SK-N-SH treated with all-trans-retinoic acid at 6 μM for 48 hours (cell line): ENCODE data around the gene DMAC2.

ENCODE experiments used
- ATAC-seq: fragments of 200-7000 bp; cut with Tn5 transposase; 3 replicates; pipeline ENCODE4 v1.9.1; 2020; ENCODE audit warnings: mild to moderate bottlenecking, moderate library complexity
- ARNTL ChIP-seq: fragments of 450-650 bp; formaldehyde crosslinking; IDR thresholded peaks from 2 replicates; pipeline ENCODE4 v1.5.0; 2020; ENCODE audit warnings: low read depth, mild to moderate bottlenecking, moderate library complexity, borderline replicate concordance
- BACH2 ChIP-seq: fragments of 250-450 bp; sonication (Bioruptor Pico); IDR thresholded peaks from 2 replicates; pipeline ENCODE4 v1.9.0; 2021; ENCODE audit warnings: mild to moderate bottlenecking, borderline replicate concordance
- CSDC2 ChIP-seq: fragments of 250-450 bp; sonication (Bioruptor Pico); IDR thresholded peaks from 2 replicates; pipeline ENCODE4 v1.5.0; 2020; ENCODE audit warnings: mild to moderate bottlenecking, moderate library complexity
- ESRRG ChIP-seq: fragments of 250-450 bp; sonication (Bioruptor Pico); IDR thresholded peaks from 2 replicates; pipeline ENCODE4 v1.6.1; 2021; ENCODE audit warnings: mild to moderate bottlenecking
- GLIS3 ChIP-seq: fragments of 250-450 bp; sonication (Bioruptor Pico); IDR thresholded peaks from 2 replicates; pipeline ENCODE4 v1.5.0; 2020; ENCODE audit warnings: mild to moderate bottlenecking, moderate library complexity
- ISL1 ChIP-seq: fragments of 250-450 bp; sonication (Bioruptor Pico); IDR thresholded peaks from 2 replicates; pipeline ENCODE4 v2.1.2; 2022; ENCODE audit warnings: mild to moderate bottlenecking, moderate library complexity
- OSR1 ChIP-seq: fragments of 250-450 bp; sonication (Bioruptor Pico); IDR thresholded peaks from 2 replicates; pipeline ENCODE4 v1.8.0; 2022; ENCODE audit warnings: moderate library complexity, mild to moderate bottlenecking, inconsistent platforms
- PPARA ChIP-seq: fragments of 250-450 bp; sonication (Bioruptor Pico); IDR thresholded peaks from 2 replicates; pipeline ENCODE4 v1.5.0; 2020; ENCODE audit warnings: mild to moderate bottlenecking, borderline replicate concordance
- RARB ChIP-seq: fragments of 250-450 bp; sonication (Bioruptor Pico); IDR thresholded peaks from 2 replicates; pipeline ENCODE4 v1.8.0; 2021; ENCODE audit warnings: mild to moderate bottlenecking, moderate library complexity
- SNAI2 ChIP-seq: fragments of 250-450 bp; sonication (Bioruptor Pico); IDR thresholded peaks from 2 replicates; pipeline ENCODE4 v1.5.0; 2020; ENCODE audit warnings: mild to moderate bottlenecking, moderate library complexity
- TCF4 ChIP-seq: fragments of 250-450 bp; sonication (Bioruptor Pico); IDR thresholded peaks from 2 replicates; pipeline ENCODE4 v1.8.0; 2021; ENCODE audit warnings: mild to moderate bottlenecking, moderate library complexity, borderline replicate concordance
- TOX ChIP-seq: fragments of 250-450 bp; sonication (Bioruptor Pico); IDR thresholded peaks from 2 replicates; pipeline ENCODE4 v1.8.0; 2021; ENCODE audit warnings: mild to moderate bottlenecking, moderate library complexity, borderline replicate concordance
- ZC3H10 ChIP-seq: fragments of 250-450 bp; sonication (Bioruptor Pico); IDR thresholded peaks from 2 replicates; pipeline ENCODE4 v1.5.1; 2021; ENCODE audit warnings: mild to moderate bottlenecking, moderate library complexity
- ZFP3 ChIP-seq: fragments of 250-450 bp; sonication (Bioruptor Pico); IDR thresholded peaks from 2 replicates; pipeline ENCODE4 v1.5.0; 2020; ENCODE audit warnings: mild to moderate bottlenecking, moderate library complexity
- ZFP30 ChIP-seq: fragments of 450-650 bp; formaldehyde crosslinking; IDR thresholded peaks from 2 replicates; pipeline ENCODE4 v1.5.0; 2022; ENCODE audit warnings: mild to moderate bottlenecking, moderate library complexity
- ZNF565 ChIP-seq: fragments of 450-650 bp; formaldehyde crosslinking; conservative IDR thresholded peaks from 2 replicates; pipeline ENCODE4 v1.5.0; 2020; ENCODE audit warnings: low read depth, mild to moderate bottlenecking, moderate library complexity
- ZNF70 ChIP-seq: fragments of 450-650 bp; formaldehyde crosslinking; IDR thresholded peaks from 2 replicates; pipeline ENCODE4 v1.5.0; 2020; ENCODE audit warnings: mild to moderate bottlenecking, moderate library complexity
- ZNF8 ChIP-seq: fragments of 450-650 bp; formaldehyde crosslinking; IDR thresholded peaks from 2 replicates; pipeline ENCODE4 v1.5.0; 2020; ENCODE audit warnings: mild to moderate bottlenecking, moderate library complexity
- TF ChIP-seq, protein P1 (sequence below): fragments of 250-450 bp; sonication (Bioruptor Pico); IDR thresholded peaks from 2 replicates; pipeline ENCODE4 v1.5.1; 2021; ENCODE audit warnings: mild to moderate bottlenecking, moderate library complexity
- TF ChIP-seq, protein P2 (sequence below): fragments of 250-450 bp; sonication (Bioruptor Pico); IDR thresholded peaks from 2 replicates; pipeline ENCODE4 v1.8.0; 2020; ENCODE audit warnings: mild to moderate bottlenecking, moderate library complexity, borderline replicate concordance
- TF ChIP-seq, protein P3 (sequence below): fragments of 250-450 bp; sonication (Bioruptor Pico); IDR thresholded peaks from 2 replicates; pipeline ENCODE4 v1.8.0; 2021; ENCODE audit warnings: low read depth, mild to moderate bottlenecking, moderate library complexity, borderline replicate concordance

Gene DMAC2

GRCh38 chr19:41452584-41453275, 13.0 kb upstream of the DMAC2 start:
- TF ChIP-seq ISL1 (CRISPR knock-in tag) (no peak), TOX (CRISPR knock-in tag) (no peak), ARNTL (CRISPR knock-in tag) (no peak), ZNF565 (no peak), PPARA (no peak), ZNF8 (CRISPR knock-in tag) (no peak), ZNF70 (no peak), ZFP3 (CRISPR knock-in tag) (no peak), ESRRG (CRISPR knock-in tag) (no peak), SNAI2 (CRISPR knock-in tag) (no peak), ZC3H10 (CRISPR knock-in tag) (no peak), ZFP30 (CRISPR knock-in tag) (no peak), GLIS3 (CRISPR knock-in tag) (no peak), RARB (CRISPR knock-in tag) (no peak), OSR1 (CRISPR knock-in tag) (no peak)
- TF ChIP-seq, protein P1, sequence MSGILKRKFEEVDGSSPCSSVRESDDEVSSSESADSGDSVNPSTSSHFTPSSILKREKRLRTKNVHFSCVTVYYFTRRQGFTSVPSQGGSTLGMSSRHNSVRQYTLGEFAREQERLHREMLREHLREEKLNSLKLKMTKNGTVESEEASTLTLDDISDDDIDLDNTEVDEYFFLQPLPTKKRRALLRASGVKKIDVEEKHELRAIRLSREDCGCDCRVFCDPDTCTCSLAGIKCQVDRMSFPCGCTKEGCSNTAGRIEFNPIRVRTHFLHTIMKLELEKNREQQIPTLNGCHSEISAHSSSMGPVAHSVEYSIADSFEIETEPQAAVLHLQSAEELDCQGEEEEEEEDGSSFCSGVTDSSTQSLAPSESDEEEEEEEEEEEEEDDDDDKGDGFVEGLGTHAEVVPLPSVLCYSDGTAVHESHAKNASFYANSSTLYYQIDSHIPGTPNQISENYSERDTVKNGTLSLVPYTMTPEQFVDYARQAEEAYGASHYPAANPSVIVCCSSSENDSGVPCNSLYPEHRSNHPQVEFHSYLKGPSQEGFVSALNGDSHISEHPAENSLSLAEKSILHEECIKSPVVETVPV (CRISPR knock-in tag): no peak
- TF ChIP-seq, protein P2, sequence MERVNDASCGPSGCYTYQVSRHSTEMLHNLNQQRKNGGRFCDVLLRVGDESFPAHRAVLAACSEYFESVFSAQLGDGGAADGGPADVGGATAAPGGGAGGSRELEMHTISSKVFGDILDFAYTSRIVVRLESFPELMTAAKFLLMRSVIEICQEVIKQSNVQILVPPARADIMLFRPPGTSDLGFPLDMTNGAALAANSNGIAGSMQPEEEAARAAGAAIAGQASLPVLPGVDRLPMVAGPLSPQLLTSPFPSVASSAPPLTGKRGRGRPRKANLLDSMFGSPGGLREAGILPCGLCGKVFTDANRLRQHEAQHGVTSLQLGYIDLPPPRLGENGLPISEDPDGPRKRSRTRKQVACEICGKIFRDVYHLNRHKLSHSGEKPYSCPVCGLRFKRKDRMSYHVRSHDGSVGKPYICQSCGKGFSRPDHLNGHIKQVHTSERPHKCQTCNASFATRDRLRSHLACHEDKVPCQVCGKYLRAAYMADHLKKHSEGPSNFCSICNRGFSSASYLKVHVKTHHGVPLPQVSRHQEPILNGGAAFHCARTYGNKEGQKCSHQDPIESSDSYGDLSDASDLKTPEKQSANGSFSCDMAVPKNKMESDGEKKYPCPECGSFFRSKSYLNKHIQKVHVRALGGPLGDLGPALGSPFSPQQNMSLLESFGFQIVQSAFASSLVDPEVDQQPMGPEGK (CRISPR knock-in tag): no peak
- ATAC-seq: no peak

DNA sequence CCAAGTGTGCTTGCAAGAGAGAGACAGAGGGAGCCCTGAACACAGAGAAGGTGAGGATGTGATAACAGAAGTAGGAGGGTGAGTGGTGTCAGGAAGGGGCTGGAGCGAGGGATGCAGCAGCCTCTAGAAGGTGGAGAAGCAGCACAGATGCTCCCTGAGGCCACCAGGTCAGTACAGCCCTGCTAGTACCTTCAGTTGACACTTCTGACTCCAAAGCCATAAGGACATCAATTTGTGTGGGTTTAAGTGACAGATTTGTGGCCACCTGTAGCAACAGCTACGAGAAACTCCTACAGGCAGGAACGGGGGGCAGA, 10.1 kb upstream of the DMAC2 start:
- peak; percentile 10; the same call in 2 of the 3 replicates for ATAC-seq
- TF ChIP-seq GLIS3 (CRISPR knock-in tag) (no peak), CSDC2 (no peak), OSR1 (CRISPR knock-in tag) (no peak), ZFP30 (CRISPR knock-in tag) (no peak), ISL1 (CRISPR knock-in tag) (no peak), ZNF565 (no peak), BACH2 (CRISPR knock-in tag) (no peak), ESRRG (CRISPR knock-in tag) (no peak), ZFP3 (CRISPR knock-in tag) (no peak), ZNF8 (CRISPR knock-in tag) (no peak), TCF4 (CRISPR knock-in tag) (no peak)
- TF ChIP-seq, protein P1 (CRISPR knock-in tag): no peak
- TF ChIP-seq, protein P2 (CRISPR knock-in tag): no peak

DNA sequence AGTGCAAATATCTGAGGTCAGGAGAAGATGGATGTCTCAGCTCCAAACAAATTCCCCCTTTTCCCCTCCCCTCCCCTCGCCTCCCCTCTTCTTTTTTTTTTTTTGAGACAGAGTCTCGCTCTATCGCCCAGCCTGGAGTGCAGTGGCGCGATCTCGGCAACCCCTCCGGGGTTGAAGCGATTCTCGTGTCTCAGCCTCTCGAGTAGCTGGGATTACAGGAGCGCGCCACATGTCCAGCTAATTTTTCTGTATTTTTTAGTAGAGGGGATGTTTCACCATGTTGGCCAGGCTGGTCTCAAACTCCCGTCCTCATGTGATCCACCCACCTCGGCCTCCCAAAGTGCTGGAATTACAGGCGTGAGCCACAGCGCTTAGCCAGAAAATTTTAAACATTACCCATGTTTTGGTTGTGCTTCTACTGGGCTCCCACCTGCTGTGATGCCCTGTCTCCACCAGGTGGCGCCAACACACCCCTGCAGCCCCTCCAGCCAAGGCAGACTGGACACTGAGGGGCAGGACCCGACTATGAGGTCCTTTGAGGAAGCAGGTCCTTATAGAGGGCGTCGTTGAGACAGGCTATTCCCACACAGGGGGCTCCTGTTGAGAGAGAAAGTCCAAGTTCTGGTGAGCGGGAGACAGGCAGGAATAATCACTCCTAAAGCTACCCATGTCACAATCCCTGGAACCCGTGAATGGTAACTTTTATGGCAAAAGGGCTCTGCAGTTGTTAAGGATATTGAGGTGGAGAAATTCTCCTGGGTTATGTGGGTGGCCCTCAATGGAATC, 9.6 kb upstream of the DMAC2 start:
- TF ChIP-seq, protein P2 (CRISPR knock-in tag): no peak
- TF ChIP-seq BACH2 (CRISPR knock-in tag): no peak
- no peak for TF ChIP-seq OSR1 (CRISPR knock-in tag)
- no peak for TF ChIP-seq ESRRG (CRISPR knock-in tag)
- TF ChIP-seq, protein P3, sequence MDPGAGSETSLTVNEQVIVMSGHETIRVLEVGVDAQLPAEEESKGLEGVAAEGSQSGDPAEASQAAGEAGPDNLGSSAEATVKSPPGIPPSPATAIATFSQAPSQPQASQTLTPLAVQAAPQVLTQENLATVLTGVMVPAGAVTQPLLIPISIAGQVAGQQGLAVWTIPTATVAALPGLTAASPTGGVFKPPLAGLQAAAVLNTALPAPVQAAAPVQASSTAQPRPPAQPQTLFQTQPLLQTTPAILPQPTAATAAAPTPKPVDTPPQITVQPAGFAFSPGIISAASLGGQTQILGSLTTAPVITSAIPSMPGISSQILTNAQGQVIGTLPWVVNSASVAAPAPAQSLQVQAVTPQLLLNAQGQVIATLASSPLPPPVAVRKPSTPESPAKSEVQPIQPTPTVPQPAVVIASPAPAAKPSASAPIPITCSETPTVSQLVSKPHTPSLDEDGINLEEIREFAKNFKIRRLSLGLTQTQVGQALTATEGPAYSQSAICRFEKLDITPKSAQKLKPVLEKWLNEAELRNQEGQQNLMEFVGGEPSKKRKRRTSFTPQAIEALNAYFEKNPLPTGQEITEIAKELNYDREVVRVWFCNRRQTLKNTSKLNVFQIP (CRISPR knock-in tag): no peak
- TF ChIP-seq TCF4 (CRISPR knock-in tag): no peak
- no peak for TF ChIP-seq SNAI2 (CRISPR knock-in tag)
- TF ChIP-seq ZFP3 (CRISPR knock-in tag): no peak
- TF ChIP-seq ZFP30 (CRISPR knock-in tag): no peak
- no peak for TF ChIP-seq PPARA
- no peak for TF ChIP-seq ARNTL (CRISPR knock-in tag)
- TF ChIP-seq ZNF70: no peak
- TF ChIP-seq ISL1 (CRISPR knock-in tag): no peak
- no peak for TF ChIP-seq RARB (CRISPR knock-in tag)
- TF ChIP-seq ZNF565: no peak
- no peak for TF ChIP-seq ZNF8 (CRISPR knock-in tag)
- TF ChIP-seq, protein P1 (CRISPR knock-in tag): no peak
- no peak for TF ChIP-seq CSDC2
- ATAC-seq: peak; percentile 97
